CD4-positive, alpha-beta T cell treated with Interleukin-17A for 1 hour (primary cell): Measurements from ENCODE around the gene CLIP4.
"Not testable (repeated sequence)": the region's sequence is repeated elsewhere in the genome, so short reads cannot be mapped to it uniquely, and the experiment has no call there.

Experiments
- DNase-seq: peaks from one replicate; pipeline ENCODE4 v3.0.0-alpha.2; 2020

Gene CLIP4

DNA sequence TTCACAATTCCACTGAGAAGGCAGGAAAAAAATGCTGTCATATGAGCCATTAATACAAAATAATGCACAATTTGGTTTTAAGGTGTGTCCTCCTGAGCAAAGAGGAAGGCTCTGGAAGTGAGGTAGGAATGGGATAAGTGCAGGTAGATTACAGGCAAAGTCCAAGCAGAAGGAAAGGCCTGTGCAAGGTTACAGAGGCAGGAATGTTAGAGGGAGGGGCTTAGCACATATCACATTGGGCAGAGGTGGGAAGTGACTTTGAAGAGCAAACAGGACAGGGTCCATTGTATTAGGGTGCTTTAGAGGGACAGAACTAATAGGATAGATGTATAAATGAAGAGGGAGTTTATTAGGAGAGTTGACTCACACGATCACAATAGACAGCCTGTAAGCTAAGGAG, 14.7 kb upstream of the CLIP4 start:
- no peak for DNase-seq

DNA sequence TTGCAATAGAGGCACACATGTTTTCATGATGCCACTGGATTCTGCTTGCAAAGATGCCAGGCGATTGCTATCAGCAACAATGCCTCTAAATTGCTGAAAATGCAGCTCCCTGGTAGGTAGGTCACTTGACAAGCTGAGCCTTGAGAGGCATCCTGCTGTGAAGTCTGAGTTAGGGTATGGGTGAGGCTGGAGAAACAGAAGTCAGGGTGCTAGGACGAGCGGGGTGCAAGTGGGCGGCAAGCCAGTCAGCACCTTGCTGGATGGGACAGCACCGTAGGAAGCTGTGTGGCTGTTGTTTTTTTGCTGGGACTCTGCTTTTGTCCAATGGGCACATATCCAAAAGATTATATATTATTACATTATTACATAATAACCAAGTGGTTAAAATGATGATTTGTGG, 10.5 kb upstream of the CLIP4 start:
- no peak for DNase-seq

DNA sequence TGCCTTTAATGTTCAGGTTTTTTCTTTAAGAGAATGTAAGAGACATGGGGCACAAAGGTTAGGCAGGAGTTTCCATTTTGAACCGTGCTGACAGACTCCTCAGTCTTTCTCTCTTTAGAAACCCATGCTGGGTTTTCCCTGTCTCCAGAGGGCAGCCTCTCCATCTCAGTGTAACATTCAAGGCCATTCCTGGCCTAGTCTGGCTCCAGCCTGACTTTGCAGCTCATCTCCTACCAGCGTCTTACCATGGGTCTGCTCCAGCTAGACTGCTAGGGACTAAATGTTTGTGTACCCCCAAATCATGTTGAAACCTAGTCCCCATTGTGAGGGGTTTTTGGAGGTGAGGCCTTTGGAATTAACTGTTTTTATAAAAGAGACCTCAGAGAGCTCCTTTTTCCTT, 9.8 kb upstream of the CLIP4 start:
- DNase-seq: no peak

- no peak for DNase-seq
These were observed 9.0 kb upstream of the CLIP4 start for GRCh38 chr2:29106256-29106655.

GRCh38 chr2:29106980-29107388, 8.2 kb upstream of the CLIP4 start:
- DNase-seq: no peak

- not testable (repeated sequence) for DNase-seq
These were observed 7.7 kb upstream of the CLIP4 start for GRCh38 chr2:29107547-29107946.

GRCh38 chr2:29108225-29108624, 7.0 kb upstream of the CLIP4 start:
- DNase-seq: no peak

DNA sequence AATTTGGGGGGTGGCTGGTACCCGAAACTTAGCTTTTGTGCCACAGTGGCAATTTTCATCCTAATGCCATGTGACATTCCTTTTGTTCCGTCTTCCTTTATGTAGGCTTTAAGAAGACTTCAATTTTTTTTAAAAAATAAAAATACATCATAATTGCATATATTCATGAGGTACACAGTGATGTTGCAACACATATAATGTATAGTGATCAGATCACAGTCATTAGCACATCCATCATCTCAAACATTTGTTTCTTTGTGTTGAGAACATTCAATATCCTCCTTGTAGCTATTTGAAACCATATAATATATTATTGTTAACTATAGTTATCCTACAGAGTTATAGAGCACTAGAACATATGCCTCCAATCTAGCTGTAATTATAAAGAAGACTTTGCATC, 6.0 kb upstream of the CLIP4 start:
- DNase-seq: no peak

GRCh38 chr2:29110916-29111535, 4.2 kb upstream of the CLIP4 start:
- DNase-seq: no peak

- no peak for DNase-seq
These were observed 2.8 kb upstream of the CLIP4 start for GRCh38 chr2:29112379-29112778.

DNA sequence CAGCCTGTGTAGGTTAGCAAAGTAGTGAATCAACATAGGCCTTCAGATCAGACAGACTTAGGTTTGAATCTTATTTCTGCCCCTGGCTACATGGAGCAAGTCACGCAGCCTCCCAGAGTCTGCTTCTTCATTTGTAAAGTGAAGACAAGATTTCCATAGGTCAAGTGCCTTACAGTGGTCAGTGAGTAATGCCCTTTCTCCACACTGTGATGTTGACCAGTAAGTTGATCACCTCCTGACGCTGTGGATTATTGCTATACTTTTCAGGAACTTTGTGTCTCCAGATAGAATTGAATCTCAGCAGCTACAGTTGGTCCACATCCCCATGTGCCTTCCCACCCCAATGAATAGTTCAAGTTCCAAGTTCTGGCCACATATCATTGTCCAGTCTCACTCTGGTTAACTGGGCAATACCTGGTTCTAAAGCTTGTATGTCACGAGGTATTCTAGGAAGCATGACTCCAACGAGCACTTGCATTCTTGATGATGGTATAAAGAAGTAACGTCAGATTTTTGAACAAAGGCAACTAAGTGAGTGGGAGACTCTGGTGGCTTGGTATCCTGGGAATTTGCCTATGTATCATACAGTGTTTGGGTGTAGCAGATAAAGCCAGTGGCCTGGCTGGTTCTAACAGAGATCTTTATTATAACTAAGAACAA, 2.1 kb upstream of the CLIP4 start:
- no peak for DNase-seq

DNA sequence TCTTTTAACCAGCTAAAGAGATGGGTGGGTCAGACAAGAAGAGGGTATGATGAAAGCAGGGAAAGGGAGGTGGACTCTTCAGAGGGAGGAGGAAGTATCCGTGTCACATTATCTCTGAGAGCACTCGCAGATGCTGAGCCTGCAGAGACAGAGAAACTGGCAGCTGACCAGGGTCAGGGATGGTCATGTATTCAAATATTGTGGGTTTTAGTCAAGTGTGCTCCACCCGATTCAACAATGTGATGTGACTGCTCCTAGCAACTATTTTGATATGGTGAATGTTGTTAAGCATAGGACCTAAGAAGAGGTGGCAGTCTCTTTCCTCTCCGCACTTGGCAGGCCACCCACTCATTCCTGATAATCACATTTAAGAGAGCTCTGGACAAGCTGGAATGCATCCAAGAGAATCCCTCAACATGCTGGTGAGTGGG, 1.3 kb upstream of the CLIP4 start:
- peak; percentile 36 for DNase-seq

DNA sequence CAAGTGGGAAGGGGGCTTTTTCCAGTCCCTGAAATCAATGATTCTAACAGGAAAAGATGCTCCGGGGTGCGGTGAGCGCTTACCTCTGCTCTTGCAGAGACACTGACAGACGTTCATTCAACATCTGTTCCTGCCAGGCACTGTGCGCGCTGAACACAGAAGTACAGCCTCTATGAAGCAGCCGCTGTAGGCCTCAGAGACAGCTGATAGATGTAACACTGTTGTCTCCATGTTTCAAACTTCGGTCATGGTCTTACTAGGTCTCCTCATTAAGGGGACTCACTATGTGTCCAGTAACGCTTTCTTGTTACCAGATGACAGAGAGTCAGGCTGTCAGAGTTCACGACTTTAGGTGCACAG, 649 bp upstream of the CLIP4 start:
- DNase-seq: peak; percentile 7

- peak; percentile 85 for DNase-seq
These were observed 874 bp downstream of the CLIP4 start for GRCh38 chr2:29115797-29116781.

DNA sequence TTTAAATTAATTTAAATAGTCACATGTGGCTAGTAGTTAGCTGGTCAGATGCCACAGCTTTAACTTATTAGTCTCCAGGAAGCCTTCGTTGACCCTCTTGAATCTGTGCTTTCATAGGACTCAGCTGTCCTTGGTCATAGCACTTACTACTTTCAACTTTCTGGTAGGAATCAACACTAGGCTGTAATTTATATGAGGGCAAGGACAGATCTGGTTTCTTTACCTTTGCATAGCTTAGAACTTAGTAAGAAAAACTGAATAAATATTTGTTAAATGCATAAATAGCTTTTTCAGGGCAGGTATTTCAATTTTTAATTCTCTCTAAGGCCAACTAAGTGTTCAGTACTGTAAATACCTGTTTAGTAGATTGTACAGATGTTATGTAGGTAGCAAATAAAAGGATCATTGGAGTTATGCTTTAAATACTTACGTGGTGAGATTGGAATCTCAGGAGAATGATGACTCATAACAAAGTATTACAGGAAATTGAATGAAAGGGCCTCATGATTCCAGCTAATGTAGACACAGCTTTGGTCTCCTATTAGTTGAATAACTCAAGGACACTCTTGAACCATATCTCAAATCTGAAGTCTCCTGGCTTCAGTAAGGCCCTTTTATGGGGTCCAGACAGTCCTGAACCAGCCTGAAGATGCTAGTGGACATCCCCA, 2.6 kb downstream of the CLIP4 start:
- DNase-seq: no peak

- peak; percentile 28 for DNase-seq
These were observed 4.0 kb downstream of the CLIP4 start for GRCh38 chr2:29119211-29119610.

- DNase-seq: no peak
These were observed 5.6 kb downstream of the CLIP4 start for GRCh38 chr2:29120846-29121245.

- DNase-seq: no peak
These were observed 8.6 kb downstream of the CLIP4 start for GRCh38 chr2:29123617-29124349.

GRCh38 chr2:29124504-29124903, 9.3 kb downstream of the CLIP4 start:
- DNase-seq: no peak

GRCh38 chr2:29129586-29130281, 14.5 kb downstream of the CLIP4 start:
- DNase-seq: no peak

DNA sequence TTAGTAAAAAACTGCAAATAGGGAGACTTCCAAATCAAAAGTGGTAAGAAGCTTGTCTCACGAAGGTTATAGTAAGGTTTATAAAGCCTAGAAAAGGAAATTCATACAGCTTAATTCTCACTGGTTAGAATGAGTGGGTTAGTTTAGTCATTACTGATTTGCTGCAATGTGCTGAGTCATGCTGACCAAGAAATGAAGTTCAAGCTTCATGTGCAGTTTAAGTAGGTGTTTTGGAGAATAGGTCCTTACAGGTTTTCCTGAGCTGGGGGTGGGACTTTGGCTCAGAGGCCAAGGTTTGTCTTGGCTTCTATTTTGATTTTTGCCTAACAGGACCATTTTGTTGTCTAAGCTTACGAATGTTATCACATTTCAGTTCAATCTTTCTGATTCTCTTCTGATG, 15.1 kb downstream of the CLIP4 start:
- DNase-seq: no peak

- DNase-seq: no peak
These were observed 19.7 kb downstream of the CLIP4 start for GRCh38 chr2:29134933-29135332.
